ENCODE measurements around the gene PCBD2.

Gene PCBD2

DNA sequence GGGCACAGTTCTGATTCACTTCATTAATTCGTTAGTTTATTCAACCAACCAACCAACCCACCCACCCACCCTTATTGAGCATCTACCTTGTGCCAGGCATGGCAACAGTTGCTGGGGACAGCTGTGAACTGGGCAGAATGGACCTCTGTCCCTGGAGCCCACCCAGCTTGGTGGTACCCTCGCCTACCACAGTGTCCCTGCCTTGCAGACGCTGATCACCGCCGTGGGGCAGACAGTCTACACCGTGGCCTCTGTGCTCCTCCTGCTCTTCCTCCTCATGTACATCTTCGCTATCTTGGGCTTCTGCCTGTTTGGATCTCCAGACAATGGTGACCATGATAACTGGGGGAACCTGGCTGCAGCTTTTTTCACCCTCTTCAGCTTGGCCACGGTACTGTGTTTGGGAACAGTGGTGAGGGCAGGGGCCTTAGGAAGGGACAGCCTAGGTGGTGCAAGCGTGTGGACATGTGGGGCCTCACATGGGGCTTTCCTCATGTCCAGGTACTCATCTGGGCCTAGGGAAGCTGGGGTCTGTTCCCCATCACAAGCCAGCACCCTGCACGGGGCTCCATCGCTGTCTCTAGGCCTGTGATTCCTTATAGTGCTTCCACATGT lies 102.9 kb downstream of the PCBD2 start:
- H3K9me3 ChIP-seq (ENCODE audit: insufficient read depth, low read length), result no peaks in the 10 kb centered on the region
- TF ChIP-seq CTCF (IDR thresholded peaks at IDR 0.05; ENCODE audit: insufficient read depth, low read length, poor library complexity, severe bottlenecking), result no peak
- TF ChIP-seq EZH2phosphoT487 (conservative IDR thresholded peaks at IDR 0.05; ENCODE audit: low read length), result no peak
- H3K9me2 ChIP-seq (replicated peaks; ENCODE audit: insufficient read depth, low read length), result no peaks in the 10 kb centered on the region
- H3K79me2 ChIP-seq (ENCODE audit: insufficient read depth, low read length), result no peaks in the 10 kb centered on the region
- H3K36me3 ChIP-seq (ENCODE audit: low read length), result no peaks in the 10 kb centered on the region
- no peak overlapping the region for H3K27ac ChIP-seq (ENCODE audit: low read depth, low read length)
- H2AFZ ChIP-seq (ENCODE audit: low read depth, low read length, severe bottlenecking), result no peak overlapping the region
- no peaks in the 10 kb centered on the region for H3K27me3 ChIP-seq (ENCODE audit: low read length)
- no peaks in the 10 kb centered on the region for H4K20me1 ChIP-seq (ENCODE audit: low read depth, low read length)
- no peaks in the 10 kb centered on the region for H3F3A ChIP-seq (ENCODE audit: insufficient read depth)
- H3K9ac ChIP-seq (ENCODE audit: low read length), result no peak overlapping the region
- H3K4me3 ChIP-seq (ENCODE audit: insufficient read depth, low read length, poor library complexity, severe bottlenecking), result no peak overlapping the region
- no peak overlapping the region for H3K4me2 ChIP-seq (ENCODE audit: low read depth, low read length, poor library complexity, severe bottlenecking)

DNA sequence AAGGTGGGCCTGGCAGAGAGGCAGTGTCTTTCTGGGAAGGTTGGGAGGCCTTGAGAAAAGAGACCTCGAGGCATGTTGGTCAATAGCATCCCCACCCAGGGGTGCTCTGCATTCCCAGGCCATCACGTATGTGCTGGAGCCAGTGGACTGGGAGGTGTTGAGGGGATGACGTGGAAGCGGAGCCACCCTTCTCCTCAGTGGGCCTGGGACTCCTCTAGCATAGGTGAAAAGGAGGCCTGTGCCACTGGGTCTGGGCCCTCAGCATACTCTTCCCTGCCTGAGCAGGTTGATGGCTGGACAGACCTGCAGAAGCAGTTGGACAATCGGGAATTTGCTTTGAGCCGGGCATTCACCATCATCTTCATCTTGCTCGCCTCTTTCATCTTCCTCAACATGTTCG lies 103.6 kb downstream of the PCBD2 start:
- Histone ChIP-seq H3K79me2 (ENCODE audit: insufficient read depth, low read length) (no peaks in the 10 kb centered on the region), H3K9me3 (ENCODE audit: insufficient read depth, low read length) (no peaks in the 10 kb centered on the region), H3K27me3 (ENCODE audit: low read length) (no peaks in the 10 kb centered on the region), H4K20me1 (ENCODE audit: low read depth, low read length) (no peaks in the 10 kb centered on the region), H2AFZ (ENCODE audit: low read depth, low read length, severe bottlenecking) (no peak overlapping the region), H3K27ac (ENCODE audit: low read depth, low read length) (no peak overlapping the region), H3K9me2 (replicated peaks; ENCODE audit: insufficient read depth, low read length) (no peaks in the 10 kb centered on the region), H3K4me2 (ENCODE audit: low read depth, low read length, poor library complexity, severe bottlenecking) (no peak overlapping the region), H3K4me3 (ENCODE audit: insufficient read depth, low read length, poor library complexity, severe bottlenecking) (no peak overlapping the region), H3K9ac (ENCODE audit: low read length) (no peak overlapping the region), H3F3A (ENCODE audit: insufficient read depth) (no peaks in the 10 kb centered on the region), H3K36me3 (ENCODE audit: low read length) (no peaks in the 10 kb centered on the region)
- TF ChIP-seq CTCF (IDR thresholded peaks at IDR 0.05; ENCODE audit: insufficient read depth, low read length, poor library complexity, severe bottlenecking) (no peak), EZH2phosphoT487 (conservative IDR thresholded peaks at IDR 0.05; ENCODE audit: low read length) (no peak)

DNA sequence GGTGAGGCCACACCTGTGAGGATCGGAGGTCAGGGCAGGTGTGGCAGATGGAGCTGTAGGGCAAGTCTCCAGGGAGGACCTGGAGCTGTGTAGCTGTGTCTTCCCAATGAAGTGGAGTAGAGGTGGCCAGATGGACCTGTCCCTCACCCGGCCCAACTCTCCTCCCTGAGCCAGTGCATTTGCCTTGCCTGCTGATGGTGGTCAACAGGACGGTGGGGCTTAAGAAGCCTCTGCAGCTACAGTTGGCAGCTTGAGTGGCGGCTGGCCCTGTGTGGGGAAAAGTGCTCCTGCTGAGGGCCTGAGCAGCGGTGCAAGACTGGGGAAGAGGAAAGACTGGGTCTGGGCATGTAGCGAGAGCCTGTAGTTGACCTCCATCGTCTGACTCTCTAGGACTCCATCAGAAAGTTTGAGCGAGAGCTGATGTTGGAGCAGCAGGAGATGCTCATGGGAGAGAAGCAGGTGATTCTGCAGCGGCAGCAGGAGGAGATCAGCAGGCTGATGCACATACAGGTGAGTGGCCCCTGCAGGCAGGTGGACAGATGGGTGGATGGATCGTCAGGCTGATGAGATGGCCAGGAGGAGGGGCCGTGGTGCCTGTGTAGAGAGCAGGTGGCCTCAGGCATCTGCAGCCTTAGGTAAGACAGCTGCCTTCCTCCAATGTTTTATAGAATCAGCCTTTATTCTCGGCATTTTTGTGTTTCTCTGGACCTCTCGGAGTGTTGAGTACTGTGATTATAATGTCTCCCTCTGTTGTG lies 104.2 kb downstream of the PCBD2 start:
- H3K27me3 ChIP-seq (ENCODE audit: low read length), result no peaks in the 10 kb centered on the region
- H3K36me3 ChIP-seq (ENCODE audit: low read length), result no peaks in the 10 kb centered on the region
- H4K20me1 ChIP-seq (ENCODE audit: low read depth, low read length), result no peaks in the 10 kb centered on the region
- no peaks in the 10 kb centered on the region for H3K9me2 ChIP-seq (replicated peaks; ENCODE audit: insufficient read depth, low read length)
- no peak overlapping the region for H3K27ac ChIP-seq (ENCODE audit: low read depth, low read length)
- no peak overlapping the region for H3K9ac ChIP-seq (ENCODE audit: low read length)
- no peaks in the 10 kb centered on the region for H3K9me3 ChIP-seq (ENCODE audit: insufficient read depth, low read length)
- no peaks in the 10 kb centered on the region for H3K79me2 ChIP-seq (ENCODE audit: insufficient read depth, low read length)
- H3F3A ChIP-seq (ENCODE audit: insufficient read depth), result no peaks in the 10 kb centered on the region
- no peak overlapping the region for H2AFZ ChIP-seq (ENCODE audit: low read depth, low read length, severe bottlenecking)
- TF ChIP-seq EZH2phosphoT487 (conservative IDR thresholded peaks at IDR 0.05; ENCODE audit: low read length) (no peak), CTCF (IDR thresholded peaks at IDR 0.05; ENCODE audit: insufficient read depth, low read length, poor library complexity, severe bottlenecking) (no peak)
- H3K4me2 ChIP-seq (ENCODE audit: low read depth, low read length, poor library complexity, severe bottlenecking), result no peak overlapping the region
- no peak overlapping the region for H3K4me3 ChIP-seq (ENCODE audit: insufficient read depth, low read length, poor library complexity, severe bottlenecking)
